Activated CD8-positive, alpha-beta T cell treated with anti-CD3 and anti-CD28 coated beads for 36 hours (primary cell): ENCODE data around the gene METTL15. TPM values are rescaled to one million over a fixed set of nuclear protein-coding genes. Genes with fewer than 3 reads are reported as not detected.
"Not testable (repeated sequence)": the region's sequence is repeated elsewhere in the genome, so short reads cannot be mapped to it uniquely, and the experiment has no call there.

Experiments
- ATAC-seq: fragments of 200-7000 bp; cut with Tn5 transposase; one replicate; pipeline ENCODE4 v1.10.0; 2021; ENCODE audit warnings: mild to moderate bottlenecking, moderate library complexity
- CTCF ChIA-PET: fragments of 350-600 bp; sonication (Branson Sonifier 250); formaldehyde crosslinking; loops from one replicate; lab custom pipeline; 2021; ENCODE audit warnings: antibody characterized with exemption; lab: Charles Lee
- POLR2A ChIA-PET: fragments of 350-600 bp; sonication (Branson Sonifier 250); formaldehyde crosslinking; loops from one replicate; lab custom pipeline; 2021; ENCODE audit warnings: antibody characterized with exemption; lab: Charles Lee
- DNase-seq: peaks from one replicate; pipeline ENCODE4 v3.0.0-alpha.2; 2020
- H3K27ac Mint-ChIP-seq: one replicate; pipeline ENCODE4 v1.8.0; 2021; ENCODE audit warnings: mild to moderate bottlenecking, mixed read lengths
- H3K27me3 Mint-ChIP-seq: one replicate; pipeline ENCODE4 v1.8.0; 2021; ENCODE audit warnings: mixed read lengths
- H3K36me3 Mint-ChIP-seq: one replicate; pipeline ENCODE4 v1.8.0; 2021; ENCODE audit warnings: low read depth, mixed read lengths
- H3K4me1 Mint-ChIP-seq: one replicate; pipeline ENCODE4 v1.8.0; 2021; ENCODE audit warnings: low read depth, mixed read lengths
- H3K4me3 Mint-ChIP-seq: one replicate; pipeline ENCODE4 v1.8.0; 2021; ENCODE audit warnings: mild to moderate bottlenecking, moderate library complexity, mixed read lengths
- H3K9me3 Mint-ChIP-seq: one replicate; pipeline ENCODE4 v1.8.0; 2021; ENCODE audit warnings: mixed read lengths
- CTCF ChIP-seq: fragments of 200-600 bp; IDR thresholded peaks from one replicate; pipeline ENCODE4 v1.8.0; 2022; ENCODE audit warnings: antibody characterized with exemption, mild to moderate bottlenecking
- intact Hi-C: fragments of 100-400 bp; cut with micrococcal nuclease; formaldehyde crosslinking; loops from one replicate; pipeline ENCODE4 v1.10.0; 2022
- total RNA-seq, 2 experiments: library from RNA; stranded (reverse); gene quantifications; one replicate each; pipeline ENCODE4 v1.2.3, GENCODE V29; 2021

METTL15 gene
- total RNA-seq, 2 experiments from 2014 or later: 19.4 to 20.4 TPM

- H3K4me3 Mint-ChIP-seq: no peak overlapping the region
- intact Hi-C loops: no loop called here
- ChIA-PET CTCF (no interaction called here), POLR2A (no interaction called here)
- H3K36me3 Mint-ChIP-seq: peaks cover 10% of the 10 kb centered on the region
- no peaks in the 10 kb centered on the region for H3K27me3 Mint-ChIP-seq
- no peak for TF ChIP-seq CTCF
- DNase-seq: no peak
- no peak for ATAC-seq
- H3K27ac Mint-ChIP-seq: no peak overlapping the region
- no peaks in the 10 kb centered on the region for H3K4me1 Mint-ChIP-seq
- H3K9me3 Mint-ChIP-seq: peaks cover 3% of the 10 kb centered on the region
Measured at GRCh38 chr11:28323621-28324020, 215.4 kb downstream of the METTL15 start.

- peak; percentile 81 for ATAC-seq
- POLR2A ChIA-PET, DNase-seq, intact Hi-C loops, CTCF ChIA-PET, H3K9me3 Mint-ChIP-seq, H3K4me3 Mint-ChIP-seq, H3K4me1 Mint-ChIP-seq, H3K27me3 Mint-ChIP-seq, H3K27ac Mint-ChIP-seq: not testable (repeated sequence)
- peaks cover 13% of the 10 kb centered on the region for H3K36me3 Mint-ChIP-seq
Measured at GRCh38 chr11:28332393-28332792, 224.2 kb downstream of the METTL15 start.

GRCh38 chr11:28337701-28338100 lies 229.5 kb downstream of the METTL15 start:
- Mint-ChIP-seq H3K27me3 (no peaks in the 10 kb centered on the region), H3K9me3 (peaks cover 19% of the 10 kb centered on the region), H3K36me3 (peaks cover 4% of the 10 kb centered on the region), H3K27ac (no peak overlapping the region), H3K4me1 (no peaks in the 10 kb centered on the region), H3K4me3 (no peak overlapping the region)
- no peak for ATAC-seq
- CTCF ChIA-PET: no interaction called here
- DNase-seq: no peak
- no peak for TF ChIP-seq CTCF
- intact Hi-C loops: no loop called here
- POLR2A ChIA-PET: no interaction called here

- ATAC-seq: no peak
- H3K36me3 Mint-ChIP-seq: peaks cover 2% of the 10 kb centered on the region
- ChIA-PET POLR2A (no interaction called here), CTCF (interaction anchor here (0.7 kb wide), 1 partner anchor 1312 kb away, joined by 3 read pairs; no protein-coding TSS in a partner anchor)
- no peak for TF ChIP-seq CTCF
- no peaks in the 10 kb centered on the region for H3K4me1 Mint-ChIP-seq
- no peak overlapping the region for H3K4me3 Mint-ChIP-seq
- H3K27me3 Mint-ChIP-seq: no peaks in the 10 kb centered on the region
- intact Hi-C loops: no loop called here
- peaks cover 19% of the 10 kb centered on the region for H3K9me3 Mint-ChIP-seq
- H3K27ac Mint-ChIP-seq: no peak overlapping the region
- DNase-seq: no peak
Measured at GRCh38 chr11:28338371-28338770, 230.2 kb downstream of the METTL15 start.

- Mint-ChIP-seq H3K36me3 (peaks cover 2% of the 10 kb centered on the region), H3K9me3 (peaks cover 19% of the 10 kb centered on the region), H3K27ac (no peak overlapping the region), H3K4me1 (no peaks in the 10 kb centered on the region), H3K4me3 (no peak overlapping the region), H3K27me3 (no peaks in the 10 kb centered on the region)
- ChIA-PET CTCF (no interaction called here), POLR2A (no interaction called here)
- ATAC-seq: no peak
- DNase-seq: no peak
- intact Hi-C loops: no loop called here
- TF ChIP-seq CTCF: no peak
Measured at GRCh38 chr11:28339488-28339887, 231.3 kb downstream of the METTL15 start.

GRCh38 chr11:28342716-28343115 lies 234.5 kb downstream of the METTL15 start:
- Mint-ChIP-seq H3K27me3 (no peaks in the 10 kb centered on the region), H3K36me3 (peaks cover 2% of the 10 kb centered on the region), H3K27ac (no peak overlapping the region), H3K9me3 (peaks cover 19% of the 10 kb centered on the region), H3K4me3 (no peak overlapping the region), H3K4me1 (no peaks in the 10 kb centered on the region)
- no peak for ATAC-seq
- no peak for DNase-seq
- intact Hi-C loops: no loop called here
- no peak for TF ChIP-seq CTCF
- ChIA-PET CTCF (no interaction called here), POLR2A (no interaction called here)
